ENCODE results near the gene MAU2. TPM values are rescaled to one million over a fixed set of nuclear protein-coding genes. Genes with fewer than 3 reads are reported as not detected.

MAU2 gene
- 24.5 TPM for polyA plus RNA-seq

GRCh38 chr19:19320361-19321140 lies at the start of gene MAU2, which contains the start of gene SUGP1:
MAU2 (plus strand) TSS chr19:19320829; CDS start chr19:19320860, 31 bp downstream.
SUGP1 (minus strand) TSS chr19:19320509; CDS start chr19:19320496, 13 bp downstream.
- Mint-ChIP-seq H3K4me1 (peaks cover 16 to 22% (median 19%) of the 10 kb centered on the region in 3 donors), H3K27ac (peak within 1 kb of the TSS; percentile 87 to 100 (median 99)), H3K4me3 (peak within 1 kb of the TSS; percentile 92 to 100 (median 100)), H3K36me3 (peaks cover 2% of the 10 kb centered on the region), H3K9me3 (no peaks in the 10 kb centered on the region), H3K27me3 (no peaks in the 10 kb centered on the region)

DNA sequence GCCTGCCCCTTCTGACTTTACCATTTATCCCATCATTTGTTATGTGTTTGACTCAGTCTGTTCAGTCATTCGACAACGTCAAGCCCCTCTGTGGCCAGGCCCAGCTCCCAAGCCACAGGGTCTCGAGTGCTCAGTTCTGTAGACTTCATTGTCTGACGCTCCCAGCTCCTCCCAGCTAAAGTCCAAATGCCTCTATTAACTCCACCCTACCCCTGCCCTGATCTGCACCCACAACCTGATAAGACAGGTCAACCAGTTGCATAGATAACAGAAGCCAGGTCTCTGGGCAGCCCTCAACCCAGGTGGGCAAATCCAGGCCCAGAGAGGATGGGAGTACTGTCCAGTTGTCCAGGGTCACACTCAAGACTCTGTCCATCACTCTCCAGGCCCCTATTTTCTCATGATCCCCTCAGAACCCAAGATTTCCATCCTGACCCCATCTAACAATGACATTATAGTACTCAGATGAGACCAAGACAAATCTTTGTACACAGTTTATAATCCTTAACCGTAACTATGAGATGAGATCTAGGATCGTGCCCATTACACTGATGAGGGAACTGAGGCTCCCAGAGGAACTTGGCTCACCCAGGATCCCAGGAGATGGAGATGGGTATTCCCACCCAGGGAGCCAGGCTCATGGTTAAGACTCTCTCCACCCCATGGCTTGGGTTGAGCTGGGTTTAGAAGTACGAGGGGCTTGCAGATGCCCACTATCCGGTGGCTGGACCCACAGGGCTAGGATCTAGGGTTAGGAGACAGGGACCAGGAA lies 48.6 kb upstream of the MAU2 start:
- H3K27ac Mint-ChIP-seq = peak overlapping the region in 2 of 3 donors; percentile 6 to 53
- H3K36me3 Mint-ChIP-seq = no peaks in the 10 kb centered on the region
- H3K4me3 Mint-ChIP-seq = no peak overlapping the region
- H3K4me1 Mint-ChIP-seq = peaks cover 0 to 6% (median 3%) of the 10 kb centered on the region in 3 donors
- H3K27me3 Mint-ChIP-seq = peaks cover 14% of the 10 kb centered on the region
- H3K9me3 Mint-ChIP-seq = peaks cover 0 to 1% (median 1%) of the 10 kb centered on the region in 3 donors

- H3K27ac Mint-ChIP-seq = no peak overlapping the region
- H3K4me1 Mint-ChIP-seq = peaks cover 0 to 6% (median 3%) of the 10 kb centered on the region in 3 donors
- H3K4me3 Mint-ChIP-seq = no peak overlapping the region
- peaks cover 7% of the 10 kb centered on the region for H3K36me3 Mint-ChIP-seq
- H3K9me3 Mint-ChIP-seq = peaks cover 0 to 1% (median 0%) of the 10 kb centered on the region in 3 donors
- H3K27me3 Mint-ChIP-seq = peaks cover 14% of the 10 kb centered on the region
Observed at GRCh38 chr19:19274146-19274545, 46.5 kb upstream of the MAU2 start.

GRCh38 chr19:19274716-19275565 lies 45.7 kb upstream of the MAU2 start:
- peaks cover 0 to 1% (median 0%) of the 10 kb centered on the region in 3 donors for H3K9me3 Mint-ChIP-seq
- H3K4me1 Mint-ChIP-seq = peaks cover 0 to 6% (median 3%) of the 10 kb centered on the region in 3 donors

GRCh38 chr19:19276386-19276785 lies 44.2 kb upstream of the MAU2 start:
- Mint-ChIP-seq H3K4me3 (no peak overlapping the region), H3K36me3 (peaks cover 11% of the 10 kb centered on the region), H3K9me3 (peaks cover 0 to 1% (median 0%) of the 10 kb centered on the region in 3 donors), H3K27ac (no peak overlapping the region), H3K4me1 (peaks cover 0 to 5% (median 3%) of the 10 kb centered on the region in 3 donors), H3K27me3 (peaks cover 14% of the 10 kb centered on the region)

More at GRCh38 chr19:19274716-19275565, 45.7 kb upstream of the MAU2 start:
- no peak overlapping the region for H3K27ac Mint-ChIP-seq
- H3K36me3 Mint-ChIP-seq = peaks cover 7% of the 10 kb centered on the region
- no peak overlapping the region for H3K4me3 Mint-ChIP-seq
- peaks cover 14% of the 10 kb centered on the region for H3K27me3 Mint-ChIP-seq

DNA sequence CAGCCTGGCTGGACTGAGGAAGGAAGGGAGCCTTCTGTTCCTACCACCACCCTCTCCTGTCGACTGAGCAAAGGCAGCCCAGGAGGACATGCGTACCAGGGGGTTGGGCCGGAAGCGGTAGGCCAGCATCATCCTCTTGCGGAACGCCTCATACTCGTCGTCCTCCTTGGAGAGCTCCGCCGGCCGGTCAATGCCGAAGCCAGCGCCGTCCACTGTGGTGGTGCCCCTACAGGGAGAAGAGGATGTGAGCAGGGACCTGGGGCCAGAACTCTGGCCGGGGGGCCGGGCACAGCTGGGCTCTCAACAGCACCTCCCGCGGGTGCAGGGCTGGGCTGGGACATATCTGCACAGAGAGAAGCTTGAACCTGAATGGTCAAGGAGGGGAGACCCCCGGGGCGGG lies 43.8 kb upstream of the MAU2 start:
- Mint-ChIP-seq H3K27ac (no peak overlapping the region), H3K36me3 (peaks cover 11% of the 10 kb centered on the region), H3K27me3 (peaks cover 14% of the 10 kb centered on the region), H3K4me1 (peaks cover 0 to 3% (median 3%) of the 10 kb centered on the region in 3 donors), H3K9me3 (peaks cover 0 to 1% (median 0%) of the 10 kb centered on the region in 3 donors), H3K4me3 (no peak overlapping the region)

GRCh38 chr19:19278315-19278714 lies 42.3 kb upstream of the MAU2 start:
- peaks cover 0 to 3% (median 2%) of the 10 kb centered on the region in 3 donors for H3K4me1 Mint-ChIP-seq
- H3K4me3 Mint-ChIP-seq = no peak overlapping the region
- peaks cover 7% of the 10 kb centered on the region for H3K27me3 Mint-ChIP-seq
- H3K27ac Mint-ChIP-seq = no peak overlapping the region
- H3K9me3 Mint-ChIP-seq = peaks cover 0 to 1% (median 0%) of the 10 kb centered on the region in 3 donors
- H3K36me3 Mint-ChIP-seq = peaks cover 11% of the 10 kb centered on the region

DNA sequence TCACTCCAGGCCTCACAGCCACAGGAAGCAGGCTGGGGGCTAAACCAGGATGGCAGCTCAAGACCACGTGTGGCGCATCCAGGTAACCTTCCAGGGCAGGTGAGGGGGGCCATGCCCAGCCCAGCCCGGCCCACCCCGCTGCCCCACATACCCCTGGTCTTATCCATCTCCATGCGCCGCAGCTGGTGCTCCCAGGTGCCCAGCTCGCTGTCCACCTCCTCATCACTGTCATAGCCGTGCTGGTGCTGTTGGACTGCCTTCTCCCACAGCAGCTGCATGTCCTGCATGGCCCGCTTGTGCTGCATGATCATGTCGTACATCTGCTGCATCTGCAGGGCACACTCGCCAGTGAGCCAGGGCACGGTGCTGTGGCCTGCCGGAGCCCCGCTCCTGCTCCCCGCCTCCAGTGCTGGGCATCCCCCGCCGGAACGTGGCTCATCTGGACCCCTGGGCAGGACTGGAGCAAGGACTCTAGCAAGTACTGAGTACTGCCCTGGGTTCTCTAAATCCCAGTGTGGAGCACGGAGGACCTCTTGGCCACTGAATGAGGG lies 41.5 kb upstream of the MAU2 start:
- H3K27ac Mint-ChIP-seq = no peak overlapping the region
- peaks cover 11% of the 10 kb centered on the region for H3K36me3 Mint-ChIP-seq
- no peaks in the 10 kb centered on the region for H3K27me3 Mint-ChIP-seq
- H3K4me1 Mint-ChIP-seq = no peaks in the 10 kb centered on the region
- H3K4me3 Mint-ChIP-seq = no peak overlapping the region
- H3K9me3 Mint-ChIP-seq = no peaks in the 10 kb centered on the region

DNA sequence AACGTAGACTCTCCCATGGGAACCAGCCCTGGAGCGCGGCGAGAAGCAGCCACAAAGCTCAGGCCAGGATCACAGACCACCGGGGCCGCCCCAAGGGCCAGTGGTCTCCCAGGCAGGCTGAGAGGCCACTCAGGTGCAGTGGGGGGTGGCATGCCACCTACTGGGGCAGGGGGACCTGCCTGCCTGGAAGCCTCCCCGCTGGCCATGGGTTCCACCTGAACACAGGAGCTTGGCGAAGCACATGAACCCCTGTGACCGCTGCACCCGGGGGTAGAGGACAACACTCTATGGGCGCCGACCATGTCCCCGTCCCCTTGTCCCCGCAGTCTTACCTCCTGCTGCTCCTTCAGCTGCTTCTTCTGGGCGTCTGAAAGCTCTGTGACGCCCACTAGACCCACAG lies 40.8 kb upstream of the MAU2 start:
- Mint-ChIP-seq H3K27ac (no peak overlapping the region), H3K4me1 (no peaks in the 10 kb centered on the region), H3K9me3 (no peaks in the 10 kb centered on the region), H3K27me3 (no peaks in the 10 kb centered on the region), H3K36me3 (peaks cover 16% of the 10 kb centered on the region), H3K4me3 (no peak overlapping the region)

DNA sequence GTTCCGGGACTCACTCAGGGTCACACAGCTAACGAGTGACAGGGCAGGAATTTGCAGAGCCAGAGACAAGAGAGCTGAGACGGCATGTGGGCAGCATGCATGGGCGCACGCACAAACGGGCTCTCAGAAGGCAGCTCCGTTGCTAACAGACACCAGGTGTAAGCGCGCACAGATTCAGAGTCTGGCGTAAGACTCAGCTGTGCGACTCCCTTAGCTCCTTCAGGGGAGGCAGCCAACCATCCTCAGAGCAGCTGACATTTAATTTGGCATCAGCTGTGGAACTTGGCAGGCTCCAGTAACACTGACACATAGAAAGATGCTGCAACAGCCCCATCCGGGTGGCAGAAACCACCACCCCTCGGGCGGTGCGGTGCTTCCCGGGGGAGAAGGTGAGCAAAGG lies 40.1 kb upstream of the MAU2 start:
- Mint-ChIP-seq H3K9me3 (no peaks in the 10 kb centered on the region), H3K27ac (no peak overlapping the region), H3K4me3 (no peak overlapping the region), H3K4me1 (no peaks in the 10 kb centered on the region), H3K27me3 (no peaks in the 10 kb centered on the region), H3K36me3 (peaks cover 16% of the 10 kb centered on the region)

DNA sequence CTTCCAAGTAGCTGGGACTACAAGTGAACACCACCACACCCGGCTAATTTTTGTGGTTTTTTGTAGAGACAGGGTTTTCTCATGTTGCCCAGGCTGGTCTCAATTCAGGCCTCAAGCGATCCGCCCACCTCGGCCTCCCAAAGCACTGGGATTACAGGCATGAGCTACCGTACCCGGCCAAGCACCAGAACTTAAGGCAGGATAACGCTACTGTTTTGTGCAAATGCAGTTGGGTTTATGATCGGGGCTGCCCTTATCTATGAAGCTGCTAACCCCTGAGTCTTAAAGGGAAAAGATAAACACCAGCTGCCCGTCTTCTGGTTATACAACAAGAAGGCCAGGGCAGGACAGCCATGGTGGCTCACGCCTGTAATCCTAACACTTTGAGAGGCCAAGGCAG lies 34.9 kb upstream of the MAU2 start:
- H3K4me3 Mint-ChIP-seq = no peak overlapping the region
- no peaks in the 10 kb centered on the region for H3K9me3 Mint-ChIP-seq
- no peak overlapping the region for H3K27ac Mint-ChIP-seq
- no peaks in the 10 kb centered on the region for H3K4me1 Mint-ChIP-seq
- no peaks in the 10 kb centered on the region for H3K27me3 Mint-ChIP-seq
- H3K36me3 Mint-ChIP-seq = peaks cover 5% of the 10 kb centered on the region

GRCh38 chr19:19292607-19293006 lies 28.0 kb upstream of the MAU2 start:
- Mint-ChIP-seq H3K27me3 (no peaks in the 10 kb centered on the region), H3K9me3 (no peaks in the 10 kb centered on the region), H3K4me3 (no peak overlapping the region), H3K27ac (no peak overlapping the region), H3K4me1 (no peaks in the 10 kb centered on the region), H3K36me3 (peaks cover 22% of the 10 kb centered on the region)

DNA sequence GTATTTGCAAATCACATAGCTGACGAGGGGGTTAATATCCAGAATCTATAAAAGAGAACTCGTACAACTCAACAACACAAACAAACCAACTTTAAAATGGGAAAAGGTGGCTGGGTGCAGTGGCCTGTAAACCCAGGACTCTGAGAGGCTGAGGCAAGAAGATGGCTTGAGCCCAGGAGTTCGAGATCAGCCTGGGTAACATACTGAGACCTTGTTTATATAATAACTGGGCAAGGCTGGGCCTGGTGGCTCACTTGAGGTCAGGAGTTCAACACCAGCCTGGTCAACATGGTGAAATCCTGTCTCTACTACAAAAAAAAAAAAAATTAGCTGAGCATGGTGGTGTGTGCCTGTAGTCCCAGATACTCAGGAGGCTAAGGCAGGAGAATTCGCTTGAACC lies 25.7 kb upstream of the MAU2 start:
- H3K27me3 Mint-ChIP-seq = no peaks in the 10 kb centered on the region
- H3K9me3 Mint-ChIP-seq = no peaks in the 10 kb centered on the region
- peaks cover 22% of the 10 kb centered on the region for H3K36me3 Mint-ChIP-seq
- H3K27ac Mint-ChIP-seq = no peak overlapping the region
- H3K4me1 Mint-ChIP-seq = no peaks in the 10 kb centered on the region
- H3K4me3 Mint-ChIP-seq = no peak overlapping the region

DNA sequence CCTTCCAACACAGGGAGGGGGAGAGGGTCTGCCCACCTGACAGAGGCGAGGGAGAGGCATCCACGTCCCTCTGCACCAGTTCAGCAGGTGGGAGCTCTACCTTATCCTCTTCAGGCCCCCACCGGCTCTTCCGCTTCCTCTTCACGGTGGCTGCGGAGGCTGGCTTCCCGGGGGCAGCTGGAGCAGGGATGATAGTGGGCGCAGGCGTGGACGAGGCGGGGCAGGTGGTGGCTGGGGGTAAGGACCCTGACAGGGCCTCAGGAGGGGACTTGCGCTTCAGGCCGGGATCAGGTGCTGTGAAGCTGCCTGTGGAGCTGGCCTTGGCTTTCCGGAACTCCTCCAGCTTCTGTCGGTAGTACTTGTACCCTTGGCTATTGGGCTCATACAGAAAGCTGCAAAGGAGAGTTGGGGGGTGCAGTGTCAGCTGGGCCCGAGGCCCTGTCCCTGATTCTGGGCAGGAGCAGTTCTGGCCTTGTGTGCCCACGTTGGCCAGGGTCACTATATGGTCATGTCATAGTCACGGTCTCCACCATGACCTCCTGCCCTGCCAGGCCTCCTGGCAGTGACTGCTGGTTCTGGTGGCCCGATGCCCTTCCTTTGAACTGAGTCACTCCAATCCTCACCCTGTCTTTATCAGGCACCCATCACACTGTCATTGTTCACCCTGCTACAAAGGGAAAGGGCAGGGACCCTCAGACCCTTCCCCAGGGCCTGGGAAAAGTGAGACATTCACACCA lies 23.5 kb upstream of the MAU2 start:
- Mint-ChIP-seq H3K36me3 (peaks cover 16% of the 10 kb centered on the region), H3K4me1 (no peaks in the 10 kb centered on the region), H3K27me3 (no peaks in the 10 kb centered on the region), H3K9me3 (no peaks in the 10 kb centered on the region), H3K27ac (no peak overlapping the region), H3K4me3 (no peak overlapping the region)
